Measurements from ENCODE around the gene DIS3L2.

DIS3L2 gene

GRCh38 chr2:232255033-232255432 lies 293.5 kb downstream of the DIS3L2 start:
- TF ChIP-seq, protein P1, sequence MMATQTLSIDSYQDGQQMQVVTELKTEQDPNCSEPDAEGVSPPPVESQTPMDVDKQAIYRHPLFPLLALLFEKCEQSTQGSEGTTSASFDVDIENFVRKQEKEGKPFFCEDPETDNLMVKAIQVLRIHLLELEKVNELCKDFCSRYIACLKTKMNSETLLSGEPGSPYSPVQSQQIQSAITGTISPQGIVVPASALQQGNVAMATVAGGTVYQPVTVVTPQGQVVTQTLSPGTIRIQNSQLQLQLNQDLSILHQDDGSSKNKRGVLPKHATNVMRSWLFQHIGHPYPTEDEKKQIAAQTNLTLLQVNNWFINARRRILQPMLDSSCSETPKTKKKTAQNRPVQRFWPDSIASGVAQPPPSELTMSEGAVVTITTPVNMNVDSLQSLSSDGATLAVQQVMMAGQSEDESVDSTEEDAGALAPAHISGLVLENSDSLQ (IDR thresholded peaks at IDR 0.05), result no peak
- no peak for TF ChIP-seq SUZ12 (IDR thresholded peaks at IDR 0.05)
- TF ChIP-seq FOXA1 (IDR thresholded peaks at IDR 0.05), result no peak
- TF ChIP-seq FOXM1 (IDR thresholded peaks at IDR 0.05; ENCODE audit: borderline replicate concordance), result no peak
- no peak for TF ChIP-seq HDGF (IDR thresholded peaks at IDR 0.05; ENCODE audit: borderline replicate concordance)
- no peak for TF ChIP-seq BHLHE40 (IDR thresholded peaks at IDR 0.05; ENCODE audit: borderline replicate concordance)
- no peak for TF ChIP-seq NFRKB (IDR thresholded peaks at IDR 0.05)
- TF ChIP-seq LEF1 (IDR thresholded peaks at IDR 0.05; ENCODE audit: borderline replicate concordance), result no peak
- TF ChIP-seq L3MBTL2 (conservative IDR thresholded peaks at IDR 0.05), result no peak
- no peak for TF ChIP-seq CTBP1 (IDR thresholded peaks at IDR 0.05; ENCODE audit: borderline replicate concordance)
- no peak for TF ChIP-seq SP1 (IDR thresholded peaks at IDR 0.05)
- no peak for TF ChIP-seq TARDBP (IDR thresholded peaks at IDR 0.05)
- no peak for TF ChIP-seq ARNT (IDR thresholded peaks at IDR 0.05)
- no peak for TF ChIP-seq FOXK2 (IDR thresholded peaks at IDR 0.05)
- no peak for TF ChIP-seq ZNF384 (IDR thresholded peaks at IDR 0.05)
- TF ChIP-seq ELF4 (IDR thresholded peaks at IDR 0.05), result no peak
- DNase-seq (ENCODE audit: extremely low spot score), result no peak
- CTCF ChIA-PET, result no interaction called here
- POLR2A ChIA-PET, result no interaction called here

DNA sequence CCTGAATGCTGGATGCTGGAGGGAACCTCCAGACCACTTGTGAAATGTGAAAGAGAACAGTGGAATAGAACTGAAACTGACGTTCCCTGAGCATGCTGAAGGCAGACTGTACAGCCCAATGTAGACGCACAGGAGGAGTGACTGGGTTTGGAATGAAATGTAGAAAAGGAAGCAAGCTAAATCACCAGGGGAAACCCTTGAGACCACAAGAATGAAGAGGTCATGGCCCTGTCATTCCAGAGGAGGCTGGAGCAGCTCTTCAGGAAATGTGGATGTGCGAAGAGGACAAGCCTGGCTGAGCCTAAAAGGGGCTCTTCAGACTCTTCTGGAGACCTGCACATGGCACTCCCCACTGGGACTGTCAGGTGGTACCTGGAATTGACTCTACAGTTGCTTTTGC lies 298.6 kb downstream of the DIS3L2 start:
- POLR2A ChIA-PET, result no interaction called here
- CTCF ChIA-PET, result no interaction called here
- DNase-seq (ENCODE audit: extremely low spot score), result no peak
- TF ChIP-seq ARNT (IDR thresholded peaks at IDR 0.05), result no peak
- TF ChIP-seq FOXK2 (IDR thresholded peaks at IDR 0.05), result no peak
- no peak for TF ChIP-seq CTBP1 (IDR thresholded peaks at IDR 0.05; ENCODE audit: borderline replicate concordance)
- TF ChIP-seq ZNF384 (IDR thresholded peaks at IDR 0.05), result no peak
- TF ChIP-seq SP1 (IDR thresholded peaks at IDR 0.05), result no peak
- TF ChIP-seq, protein P1 (IDR thresholded peaks at IDR 0.05), result no peak
- TF ChIP-seq FOXM1 (IDR thresholded peaks at IDR 0.05; ENCODE audit: borderline replicate concordance), result no peak
- TF ChIP-seq SUZ12 (IDR thresholded peaks at IDR 0.05), result no peak
- TF ChIP-seq HDGF (IDR thresholded peaks at IDR 0.05; ENCODE audit: borderline replicate concordance), result no peak
- no peak for TF ChIP-seq ELF4 (IDR thresholded peaks at IDR 0.05)
- TF ChIP-seq LEF1 (IDR thresholded peaks at IDR 0.05; ENCODE audit: borderline replicate concordance), result no peak
- TF ChIP-seq NFRKB (IDR thresholded peaks at IDR 0.05), result no peak
- TF ChIP-seq BHLHE40 (IDR thresholded peaks at IDR 0.05; ENCODE audit: borderline replicate concordance), result no peak

DNA sequence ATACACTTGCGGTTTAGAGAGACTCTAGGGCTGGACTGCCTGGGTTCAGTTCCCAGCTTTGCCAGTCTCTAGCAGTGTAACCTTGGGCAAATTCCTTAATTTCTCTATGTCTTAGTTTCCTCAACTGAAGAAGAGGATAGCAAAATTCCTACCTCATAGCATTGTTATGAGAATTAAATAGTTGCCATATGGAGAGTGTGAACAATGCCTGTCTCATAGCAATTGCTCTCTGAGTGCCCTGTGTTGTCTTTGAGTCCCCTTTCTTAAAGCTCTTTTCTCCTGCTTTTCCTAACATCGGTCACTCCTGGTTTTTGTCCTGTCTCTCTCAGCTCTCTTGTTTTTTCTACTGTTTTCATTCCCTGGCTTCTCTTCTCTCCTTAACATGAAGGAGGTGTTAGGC lies 300.3 kb downstream of the DIS3L2 start:
- DNase-seq (ENCODE audit: extremely low spot score), result no peak
- CTCF ChIA-PET, result no interaction called here
- TF ChIP-seq FOXA1 (IDR thresholded peaks at IDR 0.05) (no peak), SUZ12 (IDR thresholded peaks at IDR 0.05) (no peak), ARNT (IDR thresholded peaks at IDR 0.05) (no peak), NFRKB (IDR thresholded peaks at IDR 0.05) (no peak), SP1 (IDR thresholded peaks at IDR 0.05) (no peak), BHLHE40 (IDR thresholded peaks at IDR 0.05; ENCODE audit: borderline replicate concordance) (no peak), L3MBTL2 (conservative IDR thresholded peaks at IDR 0.05) (no peak), ELF4 (IDR thresholded peaks at IDR 0.05) (no peak), FOXK2 (IDR thresholded peaks at IDR 0.05) (no peak), LEF1 (IDR thresholded peaks at IDR 0.05; ENCODE audit: borderline replicate concordance) (no peak), TARDBP (IDR thresholded peaks at IDR 0.05) (no peak), HDGF (IDR thresholded peaks at IDR 0.05; ENCODE audit: borderline replicate concordance) (no peak), CTBP1 (IDR thresholded peaks at IDR 0.05; ENCODE audit: borderline replicate concordance) (no peak), ZNF384 (IDR thresholded peaks at IDR 0.05) (no peak), FOXM1 (IDR thresholded peaks at IDR 0.05; ENCODE audit: borderline replicate concordance) (no peak)
- TF ChIP-seq, protein P1 (IDR thresholded peaks at IDR 0.05), result no peak
- POLR2A ChIA-PET, result no interaction called here

- POLR2A ChIA-PET, result no interaction called here
- CTCF ChIA-PET, result no interaction called here
- TF ChIP-seq L3MBTL2 (conservative IDR thresholded peaks at IDR 0.05) (no peak), TARDBP (IDR thresholded peaks at IDR 0.05) (no peak), SP1 (IDR thresholded peaks at IDR 0.05) (no peak)
- no peak for DNase-seq (ENCODE audit: extremely low spot score)
Measured at GRCh38 chr2:232263295-232263694, 301.8 kb downstream of the DIS3L2 start.

DNA sequence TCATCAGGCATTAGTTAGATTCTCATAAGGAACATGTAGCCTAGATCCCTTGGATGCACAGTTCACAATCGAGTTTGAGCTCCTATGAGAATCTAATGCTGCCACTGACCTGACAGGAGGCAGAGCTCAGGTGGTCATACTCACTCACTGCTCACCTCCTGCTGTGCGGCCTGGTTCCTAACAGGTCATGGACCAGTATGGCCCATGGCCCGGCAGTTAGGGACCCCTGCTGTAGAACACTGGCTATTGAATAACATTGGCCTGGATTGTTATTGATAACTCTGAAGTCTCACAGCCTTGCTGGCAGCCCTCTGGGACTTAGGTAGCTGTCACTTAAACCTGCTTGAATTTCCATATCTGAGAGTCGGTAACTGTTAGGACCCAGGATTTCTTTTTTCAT lies 302.6 kb downstream of the DIS3L2 start:
- ChIA-PET CTCF (interaction anchor here (0.7 kb wide), 1 partner anchor 31 kb away, joined by 3 read pairs; no protein-coding TSS in a partner anchor), POLR2A (no interaction called here)
- DNase-seq (ENCODE audit: extremely low spot score), result no peak
- TF ChIP-seq L3MBTL2 (conservative IDR thresholded peaks at IDR 0.05) (no peak), ZNF384 (IDR thresholded peaks at IDR 0.05) (no peak), CTBP1 (IDR thresholded peaks at IDR 0.05; ENCODE audit: borderline replicate concordance) (no peak), FOXK2 (IDR thresholded peaks at IDR 0.05) (no peak)

DNA sequence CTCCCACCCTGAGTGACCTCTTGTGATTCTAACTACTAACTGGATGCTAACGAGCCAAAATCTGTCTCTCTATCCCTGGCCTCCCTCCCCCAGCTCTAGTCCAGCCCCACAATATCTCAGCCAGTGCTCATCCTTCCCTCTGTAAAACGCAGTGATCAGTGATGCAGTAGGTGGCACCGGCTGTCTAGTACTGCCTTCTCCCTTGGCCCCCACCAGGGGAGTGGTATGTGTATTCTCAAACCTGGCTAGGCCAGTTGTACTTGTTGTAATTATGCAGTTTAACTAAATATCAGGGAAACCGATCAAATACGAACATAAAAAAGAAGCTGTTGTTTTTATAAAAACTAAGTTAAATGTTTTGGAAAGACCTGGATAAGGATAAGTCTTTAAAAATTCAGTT lies 303.8 kb downstream of the DIS3L2 start:
- POLR2A ChIA-PET, result no interaction called here
- no peak for DNase-seq (ENCODE audit: extremely low spot score)
- CTCF ChIA-PET, result no interaction called here
- no peak for TF ChIP-seq L3MBTL2 (conservative IDR thresholded peaks at IDR 0.05)
- TF ChIP-seq NFRKB (IDR thresholded peaks at IDR 0.05), result no peak
- TF ChIP-seq FOXM1 (IDR thresholded peaks at IDR 0.05; ENCODE audit: borderline replicate concordance), result no peak
- no peak for TF ChIP-seq ZNF384 (IDR thresholded peaks at IDR 0.05)
- TF ChIP-seq SP1 (IDR thresholded peaks at IDR 0.05), result no peak
- no peak for TF ChIP-seq CTBP1 (IDR thresholded peaks at IDR 0.05; ENCODE audit: borderline replicate concordance)
- no peak for TF ChIP-seq LEF1 (IDR thresholded peaks at IDR 0.05; ENCODE audit: borderline replicate concordance)

All from HEK293T (cell line).